Astrocyte of the cerebellum (primary cell): ENCODE results near the gene DNAH11.

Experiments used
- DNase-seq: peaks from one replicate; pipeline ENCODE4 v3.0.0-alpha.2; 2011; ENCODE audit warnings: low read depth
- H3K4me3 ChIP-seq: 2 replicates; pipeline ENCODE4 v1.5.1; 2011; ENCODE audit warnings: mild to moderate bottlenecking, low read depth, low read length, moderate library complexity
- in situ Hi-C: cut with HindIII; loops from 2 replicates; pipeline ENCODE4 v1.10.0; 2017; ENCODE audit warnings: low sequenced_read_pairs
- TF ChIP-seq, protein P1 (sequence below): IDR thresholded peaks from 2 replicates; pipeline ENCODE4 v1.5.1; 2012; ENCODE audit warnings: low read length, low read depth, moderate library complexity, mild to moderate bottlenecking; ENCODE audit errors: missing control alignments

Gene DNAH11

DNA sequence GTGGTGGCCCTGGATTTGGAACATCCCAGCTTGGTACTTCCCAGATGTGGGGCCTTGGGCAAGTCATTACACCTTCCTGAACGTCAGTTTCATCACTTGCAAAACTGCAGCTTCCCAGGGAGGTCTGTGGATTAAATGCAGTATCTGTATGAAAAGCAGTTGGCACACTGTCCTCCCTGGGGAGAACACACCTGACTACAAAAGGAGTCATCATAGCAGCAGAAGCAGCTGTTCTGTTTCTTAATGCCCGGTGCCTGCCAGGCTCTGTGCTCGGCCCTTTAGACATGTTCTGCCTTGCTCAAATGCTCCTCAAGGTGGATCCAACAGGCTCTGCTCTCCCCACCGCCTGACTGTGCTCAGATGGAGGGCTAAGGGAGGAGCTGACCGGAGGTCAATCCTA, 371.8 kb downstream of the DNAH11 start:
- TF ChIP-seq, protein P1, sequence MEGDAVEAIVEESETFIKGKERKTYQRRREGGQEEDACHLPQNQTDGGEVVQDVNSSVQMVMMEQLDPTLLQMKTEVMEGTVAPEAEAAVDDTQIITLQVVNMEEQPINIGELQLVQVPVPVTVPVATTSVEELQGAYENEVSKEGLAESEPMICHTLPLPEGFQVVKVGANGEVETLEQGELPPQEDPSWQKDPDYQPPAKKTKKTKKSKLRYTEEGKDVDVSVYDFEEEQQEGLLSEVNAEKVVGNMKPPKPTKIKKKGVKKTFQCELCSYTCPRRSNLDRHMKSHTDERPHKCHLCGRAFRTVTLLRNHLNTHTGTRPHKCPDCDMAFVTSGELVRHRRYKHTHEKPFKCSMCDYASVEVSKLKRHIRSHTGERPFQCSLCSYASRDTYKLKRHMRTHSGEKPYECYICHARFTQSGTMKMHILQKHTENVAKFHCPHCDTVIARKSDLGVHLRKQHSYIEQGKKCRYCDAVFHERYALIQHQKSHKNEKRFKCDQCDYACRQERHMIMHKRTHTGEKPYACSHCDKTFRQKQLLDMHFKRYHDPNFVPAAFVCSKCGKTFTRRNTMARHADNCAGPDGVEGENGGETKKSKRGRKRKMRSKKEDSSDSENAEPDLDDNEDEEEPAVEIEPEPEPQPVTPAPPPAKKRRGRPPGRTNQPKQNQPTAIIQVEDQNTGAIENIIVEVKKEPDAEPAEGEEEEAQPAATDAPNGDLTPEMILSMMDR = no peak
- DNase-seq = no peak
- no peak overlapping the region for H3K4me3 ChIP-seq
- in situ Hi-C loops = no loop called here

DNA sequence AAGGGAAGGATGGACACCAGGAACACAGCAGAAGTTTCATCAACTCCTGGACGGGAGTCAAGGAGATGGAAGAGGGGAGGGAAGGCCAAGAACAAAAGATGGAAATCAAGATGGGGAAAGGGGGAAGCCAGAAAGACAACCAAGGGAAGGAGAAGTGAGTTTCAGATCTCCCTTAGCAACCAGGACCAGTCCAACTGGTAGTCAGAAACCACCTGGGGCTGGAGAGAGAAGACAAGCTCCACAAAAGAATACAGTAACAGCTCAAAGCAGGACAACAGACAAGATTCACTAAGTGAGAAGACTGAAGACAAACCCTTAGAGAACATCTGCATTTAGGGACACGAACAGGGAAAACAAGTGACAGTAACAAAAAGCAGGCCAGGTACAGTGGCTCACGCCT, 372.3 kb downstream of the DNAH11 start:
- in situ Hi-C loops = no loop called here
- TF ChIP-seq, protein P1 = no peak
- no peak overlapping the region for H3K4me3 ChIP-seq
- DNase-seq = no peak

DNA sequence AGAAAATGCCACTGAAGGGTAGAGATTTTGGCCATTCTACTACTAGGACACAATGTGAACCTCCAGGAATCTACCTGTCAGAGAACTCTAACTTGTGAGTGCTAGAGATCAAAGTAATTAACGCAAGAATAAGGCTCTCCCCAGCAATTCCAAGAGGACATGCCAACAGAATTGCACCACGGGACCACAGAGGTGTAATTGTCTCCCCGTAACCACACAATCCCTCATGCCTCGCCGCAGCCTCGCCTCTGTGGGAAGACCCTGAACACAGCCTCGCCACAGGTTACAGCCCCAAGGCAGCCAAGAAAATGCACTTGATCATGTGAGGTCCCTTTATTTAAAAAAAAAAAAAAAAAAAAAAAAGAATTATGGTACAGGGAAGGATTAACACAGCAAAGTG, 373.3 kb downstream of the DNAH11 start:
- DNase-seq = no peak
- H3K4me3 ChIP-seq = no peak overlapping the region
- in situ Hi-C loops = no loop called here
- TF ChIP-seq, protein P1 = no peak

DNA sequence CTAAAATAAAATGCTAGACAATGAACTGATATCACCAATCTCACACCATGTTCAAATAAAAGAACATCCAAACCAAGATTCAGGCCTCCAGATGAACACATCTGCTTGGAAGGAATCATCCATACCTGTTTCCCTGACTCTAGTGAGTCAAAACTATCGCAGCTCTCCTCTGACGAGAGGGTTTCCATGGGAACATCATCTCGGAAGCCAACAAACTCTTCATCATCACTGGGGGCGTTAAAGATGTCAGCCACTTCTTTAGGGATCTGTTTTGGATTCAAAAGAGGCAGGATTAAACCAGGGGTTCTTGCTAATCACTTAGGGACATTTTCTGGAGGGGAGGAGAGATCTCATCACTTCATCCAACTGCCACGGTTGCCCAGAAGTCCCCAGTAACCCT, 373.8 kb downstream of the DNAH11 start:
- TF ChIP-seq, protein P1 = no peak
- in situ Hi-C loops = no loop called here
- no peak for DNase-seq
- no peak overlapping the region for H3K4me3 ChIP-seq

DNA sequence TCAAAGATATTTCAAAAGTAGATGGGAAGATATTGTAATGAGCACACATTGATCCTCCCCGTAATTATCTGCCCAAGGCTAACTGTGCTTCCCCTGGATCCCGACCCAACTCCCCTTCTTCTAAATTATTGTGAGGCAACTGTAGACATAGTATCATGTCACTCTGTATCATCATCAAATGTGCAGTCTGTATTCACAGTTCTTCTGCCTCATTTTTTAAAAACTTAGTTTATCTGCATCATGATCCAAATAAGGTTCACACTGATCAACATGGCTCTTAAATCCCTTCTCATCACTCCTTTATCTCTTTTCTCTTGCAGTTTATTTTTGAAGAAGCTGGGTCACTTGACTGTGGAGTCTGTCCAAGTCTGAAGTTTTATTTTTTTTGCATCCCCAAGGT, 375.4 kb downstream of the DNAH11 start:
- in situ Hi-C loops = no loop called here
- DNase-seq = no peak
- H3K4me3 ChIP-seq = no peak overlapping the region
- TF ChIP-seq, protein P1 = no peak

DNA sequence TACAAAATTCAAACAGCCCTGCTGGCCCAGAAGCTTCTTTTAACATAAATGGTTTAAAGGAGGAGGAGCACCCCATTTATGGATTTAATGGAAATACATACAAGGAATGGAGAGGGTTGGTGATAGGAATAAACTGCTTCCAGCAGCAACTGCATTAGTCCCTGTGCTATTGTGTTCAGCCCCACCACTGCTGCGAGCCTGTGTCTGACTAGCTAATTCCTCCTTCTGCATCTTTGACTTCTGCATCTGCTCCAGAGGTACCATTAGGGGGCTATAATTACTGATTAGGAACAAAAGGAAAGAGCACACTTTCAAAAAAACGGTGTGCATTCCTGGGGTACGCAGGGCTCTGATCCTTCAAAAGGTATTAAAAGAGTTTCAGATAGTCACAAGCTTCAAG, 378.1 kb downstream of the DNAH11 start:
- no peak overlapping the region for H3K4me3 ChIP-seq
- in situ Hi-C loops = no loop called here
- DNase-seq = no peak
- TF ChIP-seq, protein P1 = no peak

DNA sequence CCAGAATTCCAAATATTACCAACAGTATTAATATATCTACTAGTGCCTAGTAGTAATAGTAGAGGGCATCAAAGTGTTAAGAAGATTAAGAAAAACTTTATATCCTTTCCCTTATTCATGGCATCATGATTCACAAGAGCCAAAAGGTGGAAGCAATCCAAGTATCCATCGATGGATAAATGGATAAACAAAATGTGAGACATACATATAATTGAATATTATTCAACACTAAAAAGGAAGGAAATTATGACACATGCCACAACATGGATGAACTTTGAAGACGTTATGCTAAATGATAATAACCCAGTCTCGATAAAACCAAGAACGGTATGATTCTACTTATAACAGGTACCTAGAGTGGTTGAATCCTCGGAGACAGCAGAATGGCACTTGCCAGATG, 379.8 kb downstream of the DNAH11 start:
- in situ Hi-C loops = no loop called here
- no peak overlapping the region for H3K4me3 ChIP-seq
- TF ChIP-seq, protein P1 = no peak
- no peak for DNase-seq
